Measurements from ENCODE around the gene SDCCAG8.
A peak's percentile ranks its signal among the peaks of the same experiment; 100 is the strongest.

The SDCCAG8 gene

GRCh38 chr1:243256590-243256989 lies 749 bp downstream of the SDCCAG8 start:
- H3K27ac Mint-ChIP-seq, result peak overlapping the region; percentile 85
- H3K4me3 Mint-ChIP-seq, result peak overlapping the region; percentile 96
- no peak for DNase-seq
- H3K4me1 Mint-ChIP-seq, result peaks cover 25% of the 10 kb centered on the region
- peaks cover 5% of the 10 kb centered on the region for H3K9me3 Mint-ChIP-seq
- peaks cover 12% of the 10 kb centered on the region for H3K36me3 Mint-ChIP-seq (ENCODE audit: low read depth)
- no peaks in the 10 kb centered on the region for H3K27me3 Mint-ChIP-seq (ENCODE audit: low read depth, poor library complexity)
- no peak for TF ChIP-seq CTCF (IDR thresholded peaks at IDR 0.05)

- no peak for TF ChIP-seq CTCF (IDR thresholded peaks at IDR 0.05)
- DNase-seq, result no peak
- Mint-ChIP-seq H3K4me1 (peaks cover 19% of the 10 kb centered on the region), H3K9me3 (no peaks in the 10 kb centered on the region), H3K27ac (no peak overlapping the region), H3K27me3 (ENCODE audit: low read depth, poor library complexity) (no peaks in the 10 kb centered on the region), H3K4me3 (peak overlapping the region; percentile 96), H3K36me3 (ENCODE audit: low read depth) (peaks cover 6% of the 10 kb centered on the region)
These were observed 1.3 kb downstream of the SDCCAG8 start for GRCh38 chr1:243257189-243257588.

- Mint-ChIP-seq H3K9me3 (no peaks in the 10 kb centered on the region), H3K36me3 (ENCODE audit: low read depth) (peaks cover 5% of the 10 kb centered on the region), H3K4me1 (peaks cover 7% of the 10 kb centered on the region), H3K4me3 (no peak overlapping the region), H3K27ac (no peak overlapping the region), H3K27me3 (ENCODE audit: low read depth, poor library complexity) (no peaks in the 10 kb centered on the region)
- TF ChIP-seq CTCF (IDR thresholded peaks at IDR 0.05), result no peak
- DNase-seq, result no peak
These were observed 2.9 kb downstream of the SDCCAG8 start for GRCh38 chr1:243258731-243259130.

- Mint-ChIP-seq H3K36me3 (ENCODE audit: low read depth) (peaks cover 5% of the 10 kb centered on the region), H3K9me3 (no peaks in the 10 kb centered on the region), H3K27me3 (ENCODE audit: low read depth, poor library complexity) (no peaks in the 10 kb centered on the region), H3K4me1 (peaks cover 5% of the 10 kb centered on the region), H3K27ac (no peak overlapping the region), H3K4me3 (no peak overlapping the region)
- TF ChIP-seq CTCF (IDR thresholded peaks at IDR 0.05), result no peak
- no peak for DNase-seq
These were observed 4.5 kb downstream of the SDCCAG8 start for GRCh38 chr1:243260221-243260880.

GRCh38 chr1:243261390-243261789 lies 5.5 kb downstream of the SDCCAG8 start:
- DNase-seq, result no peak
- peaks cover 5% of the 10 kb centered on the region for H3K36me3 Mint-ChIP-seq (ENCODE audit: low read depth)
- peaks cover 5% of the 10 kb centered on the region for H3K4me1 Mint-ChIP-seq
- no peak overlapping the region for H3K4me3 Mint-ChIP-seq
- no peaks in the 10 kb centered on the region for H3K9me3 Mint-ChIP-seq
- no peaks in the 10 kb centered on the region for H3K27me3 Mint-ChIP-seq (ENCODE audit: low read depth, poor library complexity)
- no peak overlapping the region for H3K27ac Mint-ChIP-seq
- TF ChIP-seq CTCF (IDR thresholded peaks at IDR 0.05), result no peak

GRCh38 chr1:243264717-243265116 lies 8.9 kb downstream of the SDCCAG8 start:
- TF ChIP-seq CTCF (IDR thresholded peaks at IDR 0.05), result no peak
- H3K27ac Mint-ChIP-seq, result no peak overlapping the region
- DNase-seq, result no peak

More at GRCh38 chr1:243264717-243265116, 8.9 kb downstream of the SDCCAG8 start:
- H3K9me3 Mint-ChIP-seq, result no peaks in the 10 kb centered on the region
- no peak overlapping the region for H3K4me3 Mint-ChIP-seq
- H3K4me1 Mint-ChIP-seq, result peaks cover 7% of the 10 kb centered on the region
- peaks cover 4% of the 10 kb centered on the region for H3K36me3 Mint-ChIP-seq (ENCODE audit: low read depth)
- H3K27me3 Mint-ChIP-seq (ENCODE audit: low read depth, poor library complexity), result peaks cover 4% of the 10 kb centered on the region
